HepG2 (cell line): ENCODE data around the gene EMC8. TPM values are rescaled to one million over a fixed set of nuclear protein-coding genes. Genes with fewer than 3 reads are reported as not detected.

Source experiments
- ATAC-seq: fragments of 200-7000 bp; cut with Tn5 transposase; 3 replicates; pipeline ENCODE4 v1.9.1; 2020; ENCODE audit warnings: mild to moderate bottlenecking, moderate library complexity
- Bru-seq: library from RNA; stranded (reverse); fragments of 400-500 nt; gene quantifications from one replicate; lab custom pipeline; 2021; lab: Mats Ljungman, UMichigan
- BruChase-seq, 2 experiments: library from RNA; stranded (reverse); fragments of 400-500 nt; gene quantifications; one replicate each; lab custom pipeline; 2021; lab: Mats Ljungman, UMichigan
- BruUV-seq: library from RNA; stranded (reverse); fragments of 400-500 nt; replicated peaks from 2 replicates; lab custom pipeline; 2021; lab: Mats Ljungman, UMichigan
- CTCF ChIA-PET: fragments of 300-600 bp; formaldehyde crosslinking; extraction: SDS; loops from one replicate; lab custom pipeline; 2021; ENCODE audit warnings: low total read pairs, inconsistent platforms, low intra/inter-chr PET ratio; lab: Yijun Ruan, JAX
- POLR2A ChIA-PET: fragments of 350-600 bp; sonication (Branson Sonifier 250); formaldehyde crosslinking; loops from one replicate; lab custom pipeline; 2020; ENCODE audit warnings: antibody characterized with exemption, inconsistent platforms; lab: Yijun Ruan, JAX
- DNase-seq: peaks from one replicate; pipeline ENCODE4 v3.0.0-alpha.2; 2015; ENCODE audit warnings: low spot score
- FAIRE-seq: peaks from 3 replicates; lab custom pipeline; 2011; peaks lifted over from hg19 to GRCh38; lab: Jason Lieb, UNC
- H2AFZ ChIP-seq: one replicate; pipeline ENCODE4 v1.6.1; 2011; ENCODE audit warnings: low read length, inconsistent platforms
- H3K27ac ChIP-seq: fragments of 300-600 bp; 3 replicates; pipeline ENCODE4 v1.8.0; 2011; ENCODE audit warnings: mixed run types, mild to moderate bottlenecking, mixed read lengths, low read length, inconsistent platforms; ENCODE audit not compliant: insufficient read depth; ENCODE audit errors: extremely low read length
- H3K27me3 ChIP-seq, 2 experiments: fragments of 200-600 bp in 1 of 2; 2 replicates in 1 of 2; 3 replicates in 1 of 2; pipeline versions ENCODE4 v1.6.0 to v1.8.0; 2011; ENCODE audit warnings: low read length in 2 of 2, mild to moderate bottlenecking in 2 of 2, moderate library complexity in 2 of 2, inconsistent platforms in 1 of 2; ENCODE audit not compliant: insufficient read depth in 2 of 2, control insufficient read depth in 1 of 2
- H3K36me3 ChIP-seq, 2 experiments: fragments of 200-600 bp in 1 of 2; replicated peaks in 1 of 2; 2 replicates in 1 of 2; 3 replicates in 1 of 2; pipeline versions ENCODE4 v1.5.1 to v1.8.0; 2011; ENCODE audit warnings: low read length in 2 of 2, inconsistent platforms in 1 of 2; ENCODE audit not compliant: insufficient read depth in 2 of 2, control insufficient read depth in 1 of 2
- H3K4me1 ChIP-seq: 2 replicates; pipeline ENCODE4 v1.5.1; 2012; ENCODE audit warnings: low read length, inconsistent platforms; ENCODE audit not compliant: insufficient read depth
- H3K4me2 ChIP-seq: 2 replicates; pipeline ENCODE4 v1.6.0; 2011; ENCODE audit warnings: low read depth, low read length, inconsistent platforms
- H3K4me3 ChIP-seq, 3 experiments: fragments of 200-600 bp in 1 of 3; sonication (generic), shearing (Covaris generic) in 1 of 3; replicated peaks in 1 of 3; 2 replicates each; pipeline ENCODE4 v1.5.1; 2011 to 2016; ENCODE audit warnings: low read length in 3 of 3, inconsistent platforms in 2 of 3, low read depth in 2 of 3, mild to moderate bottlenecking in 2 of 3, control low read depth in 1 of 3, mixed read lengths in 1 of 3; ENCODE audit not compliant: insufficient read depth in 1 of 3
- H3K79me2 ChIP-seq: one replicate; pipeline ENCODE4 v1.6.1; 2011; ENCODE audit warnings: low read length, inconsistent platforms; ENCODE audit not compliant: insufficient read depth
- H3K9ac ChIP-seq: 2 replicates; pipeline ENCODE4 v1.6.0; 2011; ENCODE audit warnings: mild to moderate bottlenecking, low read depth, low read length, inconsistent platforms; ENCODE audit not compliant: insufficient read depth
- H3K9me3 ChIP-seq: 2 replicates; pipeline ENCODE4 v1.5.1; 2012; ENCODE audit warnings: mild to moderate bottlenecking, low read length
- H4K20me1 ChIP-seq: 2 replicates; pipeline ENCODE4 v1.6.0; 2011; ENCODE audit warnings: inconsistent platforms, mild to moderate bottlenecking, low read length, moderate library complexity; ENCODE audit not compliant: insufficient read depth
- ATF1 ChIP-seq: IDR thresholded peaks from 2 replicates; pipeline ENCODE4 v1.6.1; 2016; ENCODE audit warnings: mild to moderate bottlenecking, control low read depth
- GRHL1 ChIP-seq: sonication (generic); formaldehyde crosslinking; conservative IDR thresholded peaks from 2 replicates; pipeline ENCODE4 v1.8.0; 2022; ENCODE audit warnings: missing genetic modification reagents
- RERE ChIP-seq: IDR thresholded peaks from 2 replicates; pipeline ENCODE4 v1.6.1; 2016; ENCODE audit warnings: low read depth, missing genetic modification reagents, missing compliant biosample characterization
- ZNF281 ChIP-seq: sonication (generic); formaldehyde crosslinking; IDR thresholded peaks from 2 replicates; pipeline ENCODE4 v1.4.0; 2020; ENCODE audit warnings: missing genetic modification reagents, borderline replicate concordance
- WGBS: methylation state at CpG from one replicate; pipeline ENCODE4 v1.1.6; 2017; ENCODE audit warnings: low lambda C conversion rate; 5-methylcytosine and 5-hydroxymethylcytosine counted together
- in situ Hi-C: cut with HindIII; loops from 2 replicates; pipeline ENCODE4 v1.10.0; 2017; ENCODE audit warnings: low pct_unique_long_range_greater_than_20kb; ENCODE audit not compliant: extremely low pct_ligation_motif_present
- intact Hi-C: fragments of 100-400 bp; cut with micrococcal nuclease; formaldehyde crosslinking; loops from one replicate; pipeline ENCODE4 v1.10.0; 2022; ENCODE audit not compliant: unreplicated experiment
- long read RNA-seq, 2 experiments: library from RNA in 1 of 2; library from polyadenylated mRNA in 1 of 2; stranded (forward) in 1 of 2; unstranded in 1 of 2; transcript quantifications; one replicate each; pipeline ENCODE4 v2.0.0, GENCODE V29; 2019 to 2022
- polyA minus RNA-seq, 3 experiments: library from RNA; depleted of rRNA, polyadenylated mRNA; stranded (reverse); fragments of >200 nt; gene quantifications; 2 replicates each; pipeline ENCODE4 v1.2.3, GENCODE V29; 2011; ENCODE audit warnings: low replicate concordance in 1 of 3
- polyA plus RNA-seq, 8 experiments: library from polyadenylated mRNA; depleted of rRNA in 3 of 8; stranded (reverse) in 7 of 8; unstranded in 1 of 8; fragments of >200 nt; fragmentation: Illumina TruSeq in 4 of 8; extraction: Trizol in 4 of 8; gene quantifications; 2 replicates each; pipeline versions ENCODE4 v1.2.1 to v1.2.3, GENCODE V29; 2011 to 2016; ENCODE audit warnings: low read depth in 4 of 8, missing spikeins in 1 of 8, mixed read lengths in 1 of 8; ENCODE audit not compliant: insufficient read depth in 1 of 8
- total RNA-seq, 5 experiments: library from RNA; depleted of rRNA; stranded (reverse); fragments of >200 nt; fragmentation: Illumina TruSeq; extraction: Trizol; gene quantifications; 2 replicates each; pipeline ENCODE4 v1.2.3, GENCODE V29; 2016; ENCODE audit warnings: low read depth in 1 of 5

The EMC8 gene
- total RNA-seq (2016; rRNA removed; fragmentation: Illumina TruSeq; extraction: Trizol) (47.6 and 55.0 TPM in 2 replicates), polyA plus RNA-seq (2011; rRNA removed) (71.6 and 76.0 TPM in 2 replicates), polyA minus RNA-seq (2011; rRNA and poly(A)+ RNA removed; ENCODE audit: low replicate concordance) (61.8 and 82.3 TPM in 2 replicates), Bru-seq, nascent RNA (percentile 86 among the genes with signal in this experiment), BruChase-seq, experiment 1, labeled RNA remaining after a 6-hour chase (percentile 85 among the genes with signal in this experiment), BruChase-seq, experiment 2, labeled RNA remaining after a 2-hour chase (percentile 82 among the genes with signal in this experiment)
- total RNA-seq (2016; cell fraction: cytosol; rRNA removed; fragmentation: Illumina TruSeq; extraction: Trizol; ENCODE audit: low read depth) = 56.6 and 69.3 TPM in 2 replicates
- 42.9 and 52.9 TPM in 2 replicates for total RNA-seq (2016; cell fraction: insoluble cytoplasmic fraction; rRNA removed; fragmentation: Illumina TruSeq; extraction: Trizol)
- total RNA-seq (2016; cell fraction: membrane; rRNA removed; fragmentation: Illumina TruSeq; extraction: Trizol) = 53.7 and 67.6 TPM in 2 replicates
- total RNA-seq (2016; cell fraction: nucleus; rRNA removed; fragmentation: Illumina TruSeq; extraction: Trizol) = 34.0 and 36.1 TPM in 2 replicates
- polyA plus RNA-seq (2011; cell fraction: cytosol; rRNA removed) = 60.8 and 68.0 TPM in 2 replicates
- polyA plus RNA-seq (2011; cell fraction: nucleus; rRNA removed) = 45.9 and 50.4 TPM in 2 replicates
- polyA plus RNA-seq (2012) = 29.9 and 30.5 TPM in 2 replicates
- 65.3 and 83.6 TPM in 2 replicates for polyA plus RNA-seq (2016; cell fraction: cytosol; fragmentation: Illumina TruSeq; extraction: Trizol; ENCODE audit: low read depth)
- polyA plus RNA-seq (2016; cell fraction: insoluble cytoplasmic fraction; fragmentation: Illumina TruSeq; extraction: Trizol; ENCODE audit: low read depth) = 58.1 and 66.0 TPM in 2 replicates
- 59.1 and 73.6 TPM in 2 replicates for polyA plus RNA-seq (2016; cell fraction: membrane; fragmentation: Illumina TruSeq; extraction: Trizol; ENCODE audit: low read depth)
- 69.1 and 78.6 TPM in 2 replicates for polyA plus RNA-seq (2016; cell fraction: nucleus; fragmentation: Illumina TruSeq; extraction: Trizol; ENCODE audit: insufficient read depth, low read depth)
- 27.0 and 43.3 TPM in 2 replicates for polyA minus RNA-seq (2011; cell fraction: cytosol; rRNA and poly(A)+ RNA removed)
- polyA minus RNA-seq (2011; cell fraction: nucleus; rRNA and poly(A)+ RNA removed) = 44.0 and 45.6 TPM in 2 replicates
- long read RNA-seq, experiment 1, transcript EMC8-201 (5 exons, 1,962 nt) = major isoform, 145 of 171 reads
- long read RNA-seq, experiment 1, transcript EMC8-202 (4 exons, 1,935 nt) = minor isoform, 12 of 171 reads
- long read RNA-seq, experiment 1, partial matches to known transcripts = 2 of 171 reads
- long read RNA-seq, experiment 1, other reads (novel, unspliced or antisense) = 9 of 171 reads
- long read RNA-seq, experiment 2, transcript EMC8-202 (4 exons, 1,935 nt) = minor isoform, 34 of 189 reads
- long read RNA-seq, experiment 2, transcript EMC8-201 (5 exons, 1,962 nt) = major isoform, 122 of 189 reads
- long read RNA-seq, experiment 2, partial matches to known transcripts = 2 of 189 reads
- long read RNA-seq, experiment 2, other reads (novel, unspliced or antisense) = 25 of 189 reads

GRCh38 chr16:85799497-85800320 is at the start of gene EMC8, which contains the start of gene COX4I1:
EMC8 (minus strand) TSS chr16:85799544; CDS start chr16:85799295, 249 bp downstream.
COX4I1 (plus strand) TSS chr16:85799695; CDS start chr16:85801206, 1,511 bp downstream.
- in situ Hi-C loops = loop anchor here (25.0 kb wide), 1 partner anchor 713 kb away; the partner anchor contains the start of gene FOXF1
- H3K27me3 ChIP-seq = no peaks in the 10 kb centered on the region; a peak in 1 of 5 replicates
- ChIA-PET CTCF (no interaction called here), POLR2A (interaction anchor here (0.8 kb wide), 1 partner anchor 789 kb away, joined by 3 read pairs; the partner anchor contains the start of gene ZDHHC7)
- no peaks in the 10 kb centered on the region for H3K9me3 ChIP-seq
- ATAC-seq = peak; percentile 88
- H3K27ac ChIP-seq = peak within 1 kb of the TSS; percentile 92
- 1% methylated on average over 20 of the region's 87 CpGs for WGBS
- H3K9ac ChIP-seq = peak within 1 kb of the TSS; percentile 97
- DNase-seq = peak; percentile 90
- peaks cover 29 to 57% of the 10 kb centered on the region in 2 experiments for H3K36me3 ChIP-seq
- H3K4me2 ChIP-seq = peak within 1 kb of the TSS; percentile 91
- peak within 1 kb of the TSS; percentile 85 to 100 (median 89) for H3K4me3 ChIP-seq
- no peak for FAIRE-seq
- peaks cover 24% of the 10 kb centered on the region for H4K20me1 ChIP-seq
- no TSS peak for BruUV-seq
- no peak within 1 kb of the TSS for H2AFZ ChIP-seq
- peaks cover 45% of the 10 kb centered on the region for H3K4me1 ChIP-seq
- peaks cover 79% of the 10 kb centered on the region for H3K79me2 ChIP-seq
- intact Hi-C loops = no loop called here
- no peak for TF ChIP-seq ATF1
- TF ChIP-seq ZNF281 (CRISPR knock-in tag) = no peak
- 0 out of 2 replicates have a peak, but pooled peaks have one; percentile 45 for TF ChIP-seq RERE (CRISPR knock-in tag)
- TF ChIP-seq GRHL1 (CRISPR knock-in tag) = no peak
